ENCODE measurements around the gene CPT1A.

Gene CPT1A

GRCh38 chr11:68810164-68810563, 31.6 kb downstream of the CPT1A start:
- TF ChIP-seq CREB1 (IDR thresholded peaks at IDR 0.05; ENCODE audit: low read depth), result no peak
- no peak for TF ChIP-seq NFIC (IDR thresholded peaks at IDR 0.05)
- TF ChIP-seq YY1 (IDR thresholded peaks at IDR 0.05; ENCODE audit: low read depth), result no peak
- no peak for TF ChIP-seq MAX (IDR thresholded peaks at IDR 0.05)
- TF ChIP-seq TAF1 (IDR thresholded peaks at IDR 0.05; ENCODE audit: low read depth), result no peak
- TF ChIP-seq EGR1 (IDR thresholded peaks at IDR 0.05), result no peak
- no peak for TF ChIP-seq USF1 (IDR thresholded peaks at IDR 0.05)

- TF ChIP-seq TEAD4 (IDR thresholded peaks at IDR 0.05) (no peak), FOXM1 (IDR thresholded peaks at IDR 0.05; ENCODE audit: borderline replicate concordance, low read depth) (no peak), TAF1 (IDR thresholded peaks at IDR 0.05; ENCODE audit: low read depth) (no peak), ZBTB7A (IDR thresholded peaks at IDR 0.05; ENCODE audit: low read depth) (no peak), REST (IDR thresholded peaks at IDR 0.05; ENCODE audit: low read depth) (no peak), EGR1 (IDR thresholded peaks at IDR 0.05) (no peak), RAD21 (IDR thresholded peaks at IDR 0.05; ENCODE audit: low read depth) (no peak), TCF12 (IDR thresholded peaks at IDR 0.05; ENCODE audit: low read depth) (no peak), EP300 (IDR thresholded peaks at IDR 0.05; ENCODE audit: borderline replicate concordance) (no peak), MAX (IDR thresholded peaks at IDR 0.05) (no peak), USF1 (IDR thresholded peaks at IDR 0.05) (no peak), NFIC (IDR thresholded peaks at IDR 0.05) (no peak), CEBPB (IDR thresholded peaks at IDR 0.05) (no peak)
Observed at GRCh38 chr11:68809506-68809905, 32.2 kb downstream of the CPT1A start.

GRCh38 chr11:68808787-68809186, 32.9 kb downstream of the CPT1A start:
- TF ChIP-seq CREB1 (IDR thresholded peaks at IDR 0.05; ENCODE audit: low read depth) (no peak), CEBPB (IDR thresholded peaks at IDR 0.05) (no peak), FOXM1 (IDR thresholded peaks at IDR 0.05; ENCODE audit: borderline replicate concordance, low read depth) (no peak), TCF12 (IDR thresholded peaks at IDR 0.05; ENCODE audit: low read depth) (no peak), USF1 (IDR thresholded peaks at IDR 0.05) (no peak), YY1 (IDR thresholded peaks at IDR 0.05; ENCODE audit: low read depth) (no peak), MAX (IDR thresholded peaks at IDR 0.05) (no peak), TAF1 (IDR thresholded peaks at IDR 0.05; ENCODE audit: low read depth) (no peak)

- TF ChIP-seq FOXM1 (IDR thresholded peaks at IDR 0.05; ENCODE audit: borderline replicate concordance, low read depth), result no peak
- no peak for TF ChIP-seq TEAD4 (IDR thresholded peaks at IDR 0.05)
- TF ChIP-seq NFIC (IDR thresholded peaks at IDR 0.05), result no peak
- TF ChIP-seq CREB1 (IDR thresholded peaks at IDR 0.05; ENCODE audit: low read depth), result no peak
- TF ChIP-seq RAD21 (IDR thresholded peaks at IDR 0.05; ENCODE audit: low read depth), result no peak
- no peak for TF ChIP-seq USF1 (IDR thresholded peaks at IDR 0.05)
- no peak for TF ChIP-seq MAX (IDR thresholded peaks at IDR 0.05)
- no peak for TF ChIP-seq REST (IDR thresholded peaks at IDR 0.05; ENCODE audit: low read depth)
- no peak for TF ChIP-seq EGR1 (IDR thresholded peaks at IDR 0.05)
Observed at GRCh38 chr11:68806931-68807844, 34.5 kb downstream of the CPT1A start.

GRCh38 chr11:68804786-68805185, 36.9 kb downstream of the CPT1A start:
- TF ChIP-seq TCF12 (IDR thresholded peaks at IDR 0.05; ENCODE audit: low read depth), result no peak
- no peak for TF ChIP-seq YY1 (IDR thresholded peaks at IDR 0.05; ENCODE audit: low read depth)
- no peak for TF ChIP-seq CEBPB (IDR thresholded peaks at IDR 0.05)
- no peak for TF ChIP-seq EP300 (IDR thresholded peaks at IDR 0.05; ENCODE audit: borderline replicate concordance)
- no peak for TF ChIP-seq REST (IDR thresholded peaks at IDR 0.05; ENCODE audit: low read depth)
- TF ChIP-seq TAF1 (IDR thresholded peaks at IDR 0.05; ENCODE audit: low read depth), result no peak
- no peak for TF ChIP-seq MAX (IDR thresholded peaks at IDR 0.05)
- no peak for TF ChIP-seq CREB1 (IDR thresholded peaks at IDR 0.05; ENCODE audit: low read depth)
- no peak for TF ChIP-seq TEAD4 (IDR thresholded peaks at IDR 0.05)
- TF ChIP-seq RAD21 (IDR thresholded peaks at IDR 0.05; ENCODE audit: low read depth), result no peak
- no peak for TF ChIP-seq FOXM1 (IDR thresholded peaks at IDR 0.05; ENCODE audit: borderline replicate concordance, low read depth)
- TF ChIP-seq EGR1 (IDR thresholded peaks at IDR 0.05), result no peak
- TF ChIP-seq ZBTB7A (IDR thresholded peaks at IDR 0.05; ENCODE audit: low read depth), result no peak
- TF ChIP-seq NFIC (IDR thresholded peaks at IDR 0.05), result no peak
- TF ChIP-seq USF1 (IDR thresholded peaks at IDR 0.05), result no peak
